ENCODE data around the gene OSBPL9. TPM values are rescaled to one million over a fixed set of nuclear protein-coding genes. Genes with fewer than 3 reads are reported as not detected.

OSBPL9 gene
- total RNA-seq, 4 donors from 2014 or later, result 65.8 to 206 (median 136) TPM

- H3K27ac ChIP-seq, result peak overlapping the region; percentile 57 to 79 (median 76)
- H3K4me3 ChIP-seq, result no peak overlapping the region
- no peaks in the 10 kb centered on the region for H3K27me3 ChIP-seq
- peak; percentile 35 to 66 for ATAC-seq
- intact Hi-C loops (cut with DNase I; ENCODE audit: low total_unique reads), result loop anchor here (10.0 kb wide), 1 partner anchor 102 kb away; no protein-coding TSS in a partner anchor
- no peaks in the 10 kb centered on the region for H3K9me3 ChIP-seq
- peak in 1 of 2 donors; percentile 48 for DNase-seq
- TF ChIP-seq POLR2A (IDR thresholded peaks at IDR 0.05) (no peak), CTCF (IDR thresholded peaks at IDR 0.05 in 4 of 5, conservative IDR thresholded peaks at IDR 0.05 in 1 of 5) (no peak)
- in situ Hi-C loops (cut with MboI; ENCODE audit: low sequenced_read_pairs in 4 of 4), result no loop called here
- H3K36me3 ChIP-seq, result no peaks in the 10 kb centered on the region
- peaks cover 91 to 93% of the 10 kb centered on the region in 2 donors for H3K4me1 ChIP-seq
Measured at GRCh38 chr1:51666478-51666877, 49.6 kb downstream of the OSBPL9 start.

- in situ Hi-C loops (cut with MboI; ENCODE audit: low sequenced_read_pairs in 4 of 4), result no loop called here
- TF ChIP-seq POLR2A (IDR thresholded peaks at IDR 0.05) (no peak), CTCF (IDR thresholded peaks at IDR 0.05 in 4 of 5, conservative IDR thresholded peaks at IDR 0.05 in 1 of 5) (no peak)
- H3K4me1 ChIP-seq, result peaks cover 82 to 86% of the 10 kb centered on the region in 2 donors
- H3K4me3 ChIP-seq, result no peak overlapping the region
- no peaks in the 10 kb centered on the region for H3K36me3 ChIP-seq
- peak overlapping the region; percentile 57 to 79 (median 76) for H3K27ac ChIP-seq
- intact Hi-C loops (cut with DNase I; ENCODE audit: low total_unique reads), result loop anchor here (10.0 kb wide), 1 partner anchor 103 kb away; no protein-coding TSS in a partner anchor
- DNase-seq, result no peak
- no peak for ATAC-seq
- H3K9me3 ChIP-seq, result no peaks in the 10 kb centered on the region
- no peaks in the 10 kb centered on the region for H3K27me3 ChIP-seq
Measured at GRCh38 chr1:51667561-51667960, 50.7 kb downstream of the OSBPL9 start.

- Histone ChIP-seq H3K4me3 (no peak overlapping the region), H3K4me1 (peaks cover 67 to 85% of the 10 kb centered on the region in 2 donors), H3K9me3 (no peaks in the 10 kb centered on the region), H3K27me3 (no peaks in the 10 kb centered on the region), H3K27ac (peak overlapping the region; percentile 11 to 77 (median 62)), H3K36me3 (no peaks in the 10 kb centered on the region)
- TF ChIP-seq CTCF (IDR thresholded peaks at IDR 0.05 in 4 of 5, conservative IDR thresholded peaks at IDR 0.05 in 1 of 5) (no peak), POLR2A (IDR thresholded peaks at IDR 0.05) (no peak)
- intact Hi-C loops (cut with DNase I; ENCODE audit: low total_unique reads) (loop anchor here (10.0 kb wide), 1 partner anchor 104 kb away; no protein-coding TSS in a partner anchor), in situ Hi-C loops (cut with MboI; ENCODE audit: low sequenced_read_pairs in 4 of 4) (no loop called here)
- no peak for DNase-seq
- ATAC-seq, result no peak
Measured at GRCh38 chr1:51669272-51669671, 52.4 kb downstream of the OSBPL9 start.

- DNase-seq (no peak), ATAC-seq (no peak)
- intact Hi-C loops (cut with DNase I; ENCODE audit: low total_unique reads) (loop anchor here (10.0 kb wide), 1 partner anchor 105 kb away; no protein-coding TSS in a partner anchor), in situ Hi-C loops (cut with MboI; ENCODE audit: low sequenced_read_pairs in 4 of 4) (no loop called here)
- H3K9me3 ChIP-seq, result no peaks in the 10 kb centered on the region
- H3K4me3 ChIP-seq, result no peak overlapping the region
- peak overlapping the region; percentile 11 to 77 (median 62) for H3K27ac ChIP-seq
- peaks cover 65 to 85% of the 10 kb centered on the region in 2 donors for H3K4me1 ChIP-seq
- TF ChIP-seq POLR2A (IDR thresholded peaks at IDR 0.05), result no peak
- no peak for TF ChIP-seq CTCF (IDR thresholded peaks at IDR 0.05 in 4 of 5, conservative IDR thresholded peaks at IDR 0.05 in 1 of 5)
- H3K36me3 ChIP-seq, result no peaks in the 10 kb centered on the region
- no peaks in the 10 kb centered on the region for H3K27me3 ChIP-seq
Measured at GRCh38 chr1:51669816-51670215, 52.9 kb downstream of the OSBPL9 start.
